Fibroblast of skin of left biceps (primary cell): Measurements from ENCODE around the gene CASP7.
"Not testable (repeated sequence)": the region's sequence is repeated elsewhere in the genome, so short reads cannot be mapped to it uniquely, and the experiment has no call there.

Source experiments
- DNase-seq, 2 experiments: peaks; one replicate each; pipeline ENCODE4 v3.0.0-alpha.2; 2013; ENCODE audit warnings: low read depth in 2 of 2

Gene CASP7

DNA sequence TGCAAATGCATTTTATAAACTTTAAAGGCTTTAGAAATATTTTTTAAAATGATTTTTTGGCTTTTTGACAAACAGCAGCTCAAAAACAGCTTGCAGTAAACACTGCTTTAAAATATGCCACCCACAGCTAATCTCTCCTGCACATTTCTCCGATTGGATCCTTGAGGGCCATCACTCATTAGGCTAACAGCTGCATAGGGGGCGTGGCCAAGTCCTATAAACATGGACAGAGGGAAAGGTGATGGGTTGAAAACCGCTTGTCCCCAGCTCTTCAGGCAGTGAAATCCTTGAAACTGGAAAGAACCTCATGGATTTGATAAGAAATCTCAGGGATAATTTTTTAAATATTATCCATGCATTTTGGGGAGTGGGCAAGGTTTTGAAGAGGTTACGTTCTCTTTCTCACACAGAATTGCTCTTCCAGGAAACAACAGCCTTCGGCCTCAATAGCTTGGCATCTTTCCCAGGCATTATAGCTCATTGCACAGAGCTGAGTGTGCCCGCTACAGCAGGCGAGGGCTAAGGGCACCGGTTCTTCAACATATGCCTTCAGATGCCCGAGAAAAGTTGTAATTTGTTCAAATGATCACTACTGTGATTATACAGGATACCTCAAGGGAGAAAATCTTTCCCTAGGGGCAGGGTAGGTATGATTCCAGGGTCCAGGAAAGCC lies 73.4 kb downstream of the CASP7 start:
- no peak for DNase-seq

DNA sequence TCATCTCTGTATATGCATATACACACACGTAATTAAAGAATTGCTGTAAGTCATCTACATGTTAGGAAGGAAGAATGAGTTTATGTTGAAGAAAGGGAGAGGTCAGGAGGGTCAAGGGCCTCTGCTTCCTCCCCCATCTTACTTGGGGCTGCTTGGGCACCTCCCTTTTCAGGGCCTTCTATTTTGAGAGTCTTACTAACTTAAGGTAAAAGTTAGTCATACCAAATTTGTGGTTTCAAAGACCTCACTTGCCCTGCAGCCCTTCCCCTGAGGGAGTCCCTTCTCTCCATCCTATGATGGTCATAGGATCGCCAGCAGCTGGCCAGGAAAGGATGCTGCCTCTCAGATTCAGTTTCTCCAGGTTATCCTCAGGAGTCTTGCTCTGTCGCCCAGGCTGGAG lies 74.4 kb downstream of the CASP7 start:
- no peak for DNase-seq

DNA sequence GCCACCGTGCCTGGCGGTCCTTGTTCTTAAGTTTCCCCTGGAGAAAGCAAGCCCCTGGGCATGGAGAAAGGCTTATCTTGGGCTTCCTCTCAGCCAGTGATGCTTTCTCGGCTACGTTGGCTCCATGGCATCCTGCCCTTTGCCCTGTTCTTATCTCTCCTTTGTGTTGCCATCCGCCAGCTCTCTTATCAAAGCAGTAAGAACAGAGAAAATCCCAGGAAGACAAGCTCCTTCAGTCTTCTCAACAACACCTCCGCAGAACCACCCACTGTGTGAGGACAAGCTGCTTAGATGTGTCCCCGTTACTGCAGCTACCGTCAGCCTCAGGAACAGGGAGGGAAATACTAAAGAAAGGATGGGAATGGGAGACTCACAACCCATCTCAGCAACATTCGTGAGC lies 75.1 kb downstream of the CASP7 start:
- no peak for DNase-seq

DNA sequence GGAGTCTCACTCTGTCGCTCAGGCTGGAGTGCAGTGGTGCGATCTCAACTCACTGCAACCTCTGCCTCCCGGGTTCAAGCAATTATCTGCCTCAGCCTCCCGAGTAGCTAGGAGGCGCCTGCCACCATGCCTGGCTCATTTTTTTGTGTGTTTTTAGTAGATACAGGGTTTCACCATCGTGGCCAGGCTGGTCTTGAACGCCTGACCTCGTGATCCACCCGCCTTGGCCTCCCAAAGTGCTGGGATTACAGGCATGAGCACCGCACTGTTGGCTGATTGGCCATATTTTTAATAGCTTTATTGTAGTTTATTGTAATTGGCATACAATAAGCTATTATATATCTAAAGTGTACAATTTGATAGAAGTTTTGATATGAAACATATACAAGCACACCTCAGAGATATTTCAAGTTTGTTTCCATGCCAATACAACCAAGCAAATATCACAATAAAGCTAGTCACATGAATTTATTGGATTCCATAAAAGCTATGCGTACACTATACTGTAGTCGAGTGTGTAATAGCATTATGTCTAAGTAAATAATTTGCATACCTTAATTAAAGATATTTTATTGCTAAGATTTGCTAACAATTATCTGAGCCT lies 77.3 kb downstream of the CASP7 start:
- no peak for DNase-seq

DNA sequence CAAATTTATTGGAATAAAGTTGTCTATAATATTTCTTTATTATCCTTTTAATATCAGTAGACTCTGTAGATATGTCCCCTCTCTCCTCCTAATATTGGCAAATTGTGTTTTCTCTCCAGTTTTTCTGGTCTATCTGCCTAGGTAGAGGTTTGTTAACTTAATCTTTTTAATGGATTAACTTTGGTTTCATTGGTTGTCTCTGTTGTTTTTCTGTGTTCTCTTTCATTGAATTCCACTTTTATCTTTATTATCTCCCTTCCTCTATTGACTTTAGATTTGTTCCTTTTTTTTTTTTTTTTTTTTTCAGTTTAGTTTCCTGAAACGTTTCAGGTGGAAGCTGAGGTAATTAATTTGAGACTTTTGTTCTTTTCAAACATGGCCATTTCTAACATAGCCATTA lies 82.4 kb downstream of the CASP7 start:
- DNase-seq, result no peak

DNA sequence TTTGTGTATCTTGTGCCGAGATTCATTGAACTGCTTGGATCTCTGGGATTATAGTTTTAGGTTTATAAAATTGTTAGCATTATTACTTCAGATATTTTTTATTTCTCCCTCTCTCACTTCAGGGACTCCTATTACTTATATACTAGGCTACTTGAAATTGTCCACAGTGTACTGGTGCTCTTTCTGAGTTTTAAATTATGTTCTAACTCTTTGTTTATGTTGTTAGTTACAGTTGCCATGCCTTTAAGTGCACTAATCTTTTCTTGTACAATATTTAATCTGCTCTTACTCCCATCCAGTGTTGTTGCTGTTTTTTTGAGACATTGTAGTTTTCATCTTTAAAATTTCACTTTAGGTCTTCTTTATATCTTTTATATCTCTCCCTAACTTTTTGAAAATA lies 84.9 kb downstream of the CASP7 start:
- DNase-seq, result no peak

DNA sequence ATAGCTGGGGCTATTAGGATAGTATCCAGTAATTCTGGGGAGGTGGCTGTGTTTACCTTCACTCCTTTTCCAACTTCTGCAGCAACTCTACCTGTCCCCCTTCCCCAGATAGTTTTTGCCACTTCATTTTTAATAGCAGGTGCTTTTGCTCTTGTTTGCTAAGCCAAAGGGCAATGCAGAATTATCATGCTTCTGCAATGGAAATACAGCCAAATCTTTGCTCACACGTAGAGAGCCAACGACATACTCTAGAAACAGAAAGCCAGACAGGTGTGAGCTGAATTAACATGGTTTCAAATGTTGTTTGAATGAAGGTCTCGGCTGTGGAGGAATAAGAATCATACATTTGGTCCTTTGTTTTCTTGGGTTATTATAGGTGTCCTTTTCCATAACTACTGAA lies 86.2 kb downstream of the CASP7 start:
- no peak for DNase-seq

DNA sequence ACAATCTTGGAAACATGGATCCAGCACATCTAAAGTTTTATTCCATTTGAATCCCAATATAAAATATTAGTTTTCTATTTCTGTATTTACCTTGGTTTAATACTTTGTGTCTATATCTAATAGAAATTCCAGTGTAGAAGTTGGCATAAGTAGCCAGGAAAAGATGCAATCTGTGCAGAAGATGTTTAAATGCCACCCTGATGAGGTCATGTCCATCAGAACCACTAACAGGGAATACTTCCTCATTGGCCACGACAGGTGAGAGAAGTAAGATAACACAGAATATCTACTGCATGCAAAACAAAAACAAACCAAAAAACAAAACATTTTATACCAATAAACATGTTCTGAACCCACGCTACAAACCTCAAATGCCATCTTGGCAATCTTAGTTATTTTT lies 87.5 kb downstream of the CASP7 start:
- DNase-seq, result no peak

DNA sequence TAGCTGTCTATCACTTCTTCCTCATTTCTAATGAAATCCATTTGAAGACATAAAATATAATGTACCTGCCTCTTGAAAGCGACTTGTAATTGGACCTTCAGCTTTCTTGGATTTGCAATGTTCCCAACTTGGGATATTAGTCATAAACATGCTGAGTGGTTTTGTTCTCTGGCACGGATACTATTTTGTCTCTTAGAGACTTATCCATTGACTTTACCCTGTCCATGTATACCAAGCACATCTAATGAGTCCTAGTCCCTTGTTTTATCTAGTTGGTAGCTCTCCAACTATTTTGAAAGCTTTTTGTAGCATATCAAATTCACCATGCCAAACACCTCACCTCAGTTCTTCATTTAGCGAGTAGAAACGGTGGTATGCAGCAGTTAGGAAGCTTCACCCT lies 90.6 kb downstream of the CASP7 start:
- DNase-seq, result no peak

DNA sequence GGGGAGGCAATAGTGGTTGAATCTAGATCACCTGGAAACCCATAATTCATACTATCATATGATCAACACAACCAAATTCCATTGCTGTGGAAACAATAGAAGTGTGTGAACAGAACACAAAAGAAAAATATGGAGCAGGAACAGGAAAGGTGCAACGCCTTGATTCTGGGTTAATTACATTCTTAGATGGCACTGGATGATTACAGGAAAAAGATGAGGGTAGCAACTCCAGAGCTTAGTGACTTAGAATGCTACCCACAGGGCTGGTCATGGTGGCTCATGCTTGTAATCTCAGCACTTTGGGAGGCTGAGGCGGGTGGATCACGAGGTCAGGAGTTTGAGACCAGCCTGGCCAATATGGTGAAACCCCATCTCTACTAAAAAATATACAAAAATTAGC lies 91.4 kb downstream of the CASP7 start:
- DNase-seq, result not testable (repeated sequence)

DNA sequence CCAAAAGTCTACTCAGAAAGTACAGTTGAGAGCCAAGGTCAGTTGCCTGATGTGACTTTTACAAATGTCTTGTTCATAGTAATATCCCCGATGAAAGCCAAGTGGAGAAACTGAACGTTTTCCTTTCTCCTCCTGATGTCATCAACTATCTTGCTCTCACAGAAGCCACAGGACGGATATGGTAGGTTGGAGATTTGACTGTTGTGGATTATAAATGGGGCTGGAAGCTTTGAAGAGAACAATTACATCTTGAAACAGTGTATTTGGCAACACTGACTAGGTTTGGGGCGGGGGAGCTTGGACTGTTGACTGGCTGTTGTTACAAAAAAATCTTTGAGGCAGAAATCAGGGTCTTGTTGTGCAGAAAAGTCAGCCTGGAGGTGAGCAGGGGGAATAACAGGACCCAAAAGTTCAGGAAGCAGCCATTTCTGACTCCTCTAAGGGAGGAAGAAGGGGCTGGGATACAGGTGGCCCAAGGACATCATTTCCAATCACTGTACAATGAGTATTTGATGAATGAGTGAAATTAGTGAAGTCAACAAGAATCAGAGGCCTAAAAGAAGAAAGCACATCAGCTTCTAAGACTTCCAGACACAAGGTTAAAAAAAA lies 96.1 kb downstream of the CASP7 start:
- DNase-seq, result no peak

DNA sequence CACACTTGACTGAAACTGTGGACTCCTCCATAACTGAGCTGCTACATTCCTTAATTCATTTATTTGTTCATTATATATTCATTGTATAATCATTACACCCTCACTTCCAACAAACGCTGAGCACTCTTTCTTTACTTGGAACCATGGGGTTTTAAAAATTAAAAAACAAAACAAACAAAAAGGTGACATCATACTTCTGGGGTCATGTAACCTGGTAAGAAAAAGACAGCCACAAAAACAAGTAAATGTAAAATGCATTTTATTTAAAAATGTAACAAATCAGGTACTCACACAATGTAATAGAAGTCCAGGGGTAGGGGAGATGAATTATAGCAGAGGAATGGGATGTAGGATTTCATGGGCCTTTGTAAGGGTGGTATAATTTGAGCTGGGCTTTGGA lies 96.8 kb downstream of the CASP7 start:
- no peak for DNase-seq
